HCT116 (cell line): Measurements from ENCODE around the gene PIK3CD. TPM values are rescaled to one million over a fixed set of nuclear protein-coding genes. Genes with fewer than 3 reads are reported as not detected.

Experiments
- ATAC-seq: fragments of 200-7000 bp; cut with Tn5 transposase; 2 replicates; pipeline ENCODE4 v1.9.1; 2020; ENCODE audit warnings: mild to moderate bottlenecking, moderate library complexity
- BruUV-seq: library from RNA; stranded (reverse); fragments of 400-500 nt; replicated peaks from 2 replicates; lab custom pipeline; 2021; lab: Mats Ljungman, UMichigan
- CTCF ChIA-PET: fragments of 300-600 bp; sonication (Branson Sonifier 250); formaldehyde crosslinking; loops from one replicate; lab custom pipeline; 2021; ENCODE audit warnings: antibody characterized with exemption; lab: Charles Lee
- POLR2A ChIA-PET: fragments of 300-600, 350-600 bp; sonication (Branson Sonifier 250); formaldehyde crosslinking; loops from one replicate; lab custom pipeline; 2021; ENCODE audit warnings: antibody characterized with exemption; lab: Charles Lee
- RAD21 ChIA-PET, 2 experiments: fragments of 300-600 bp; sonication (Branson Sonifier 250); formaldehyde crosslinking; loops; one replicate each; lab custom pipeline; 2023; ENCODE audit warnings: low total read pairs in 2 of 2; ENCODE audit not compliant: uncharacterized antibody in 2 of 2, unreplicated experiment in 2 of 2, low non-redundant PET in 1 of 2; lab: Charles Lee
- DNase-seq: peaks from one replicate; pipeline ENCODE4 v3.0.0-alpha.2; 2010; ENCODE audit warnings: low read depth, low spot score
- H2AFZ ChIP-seq: fragments of 200-600 bp; shearing (Covaris generic), sonication (generic); 2 replicates; pipeline ENCODE4 v1.6.1; 2017; ENCODE audit warnings: low read depth, mixed run types, mixed read lengths, antibody characterized with exemption, low read length; ENCODE audit not compliant: poor library complexity, severe bottlenecking
- H3K27ac ChIP-seq: 2 replicates; pipeline ENCODE4 v1.5.1; 2012; ENCODE audit warnings: low read depth, low read length
- H3K27me3 ChIP-seq: fragments of 200-600 bp; sonication (generic); 2 replicates; pipeline ENCODE4 v1.6.1; 2016; ENCODE audit warnings: mixed run types, low read length, mixed read lengths; ENCODE audit not compliant: insufficient read depth
- H3K36me3 ChIP-seq, 2 experiments: fragments of 200-500 bp in 1 of 2; fragments of 200-600 bp in 1 of 2; sonication (Bioruptor generic) in 1 of 2; sonication (generic) in 1 of 2; 2 replicates each; pipeline versions ENCODE4 v1.5.1 to v1.6.1; 2014 to 2016; ENCODE audit warnings: low read length in 2 of 2, inconsistent platforms in 1 of 2, mixed read lengths in 1 of 2, mixed run types in 1 of 2; ENCODE audit not compliant: insufficient read depth in 2 of 2, control insufficient read depth in 1 of 2
- H3K4me1 ChIP-seq, 2 experiments: fragments of 200-600 bp in 1 of 2; sonication (generic) in 1 of 2; 2 replicates each; pipeline versions ENCODE4 v1.5.1 to v1.6.1; 2012 to 2017; ENCODE audit warnings: low read length in 2 of 2, inconsistent platforms in 1 of 2, mild to moderate bottlenecking in 1 of 2, mixed read lengths in 1 of 2, mixed run types in 1 of 2, moderate library complexity in 1 of 2; ENCODE audit not compliant: insufficient read depth in 2 of 2, control insufficient read depth in 1 of 2
- H3K4me2 ChIP-seq: fragments of 200-600 bp; sonication (generic); 2 replicates; pipeline ENCODE4 v1.6.1; 2017; ENCODE audit warnings: mixed run types, low read length, mixed read lengths
- H3K4me3 ChIP-seq, 2 experiments: fragments of 200-600 bp in 1 of 2; sonication (generic) in 1 of 2; replicated peaks in 1 of 2; 2 replicates each; pipeline ENCODE4 v1.5.1; 2011 to 2016; ENCODE audit warnings: low read length in 2 of 2, control low read depth in 1 of 2, low read depth in 1 of 2, mild to moderate bottlenecking in 1 of 2, mixed read lengths in 1 of 2, mixed run types in 1 of 2
- H3K79me2 ChIP-seq: fragments of 200-600 bp; sonication (generic); 2 replicates; pipeline ENCODE4 v1.6.1; 2017; ENCODE audit warnings: mild to moderate bottlenecking, mixed run types, low read length, moderate library complexity, mixed read lengths; ENCODE audit not compliant: insufficient read depth
- H3K9ac ChIP-seq: fragments of 200-600 bp; sonication (generic); 2 replicates; pipeline ENCODE4 v1.6.1; 2016; ENCODE audit warnings: low read length, mixed read lengths
- H3K9me2 ChIP-seq: fragments of 200-600 bp; sonication (generic), shearing (Covaris generic); 2 replicates; pipeline ENCODE4 v1.6.1; 2017; ENCODE audit warnings: mixed run types, mild to moderate bottlenecking, moderate library complexity; ENCODE audit not compliant: insufficient read depth
- H3K9me3 ChIP-seq, 2 experiments: fragments of 200-500 bp in 1 of 2; fragments of 200-600 bp in 1 of 2; sonication (Bioruptor generic) in 1 of 2; sonication (generic) in 1 of 2; 2 replicates each; pipeline ENCODE4 v1.6.1; 2014 to 2017; ENCODE audit warnings: low read length in 2 of 2, mixed read lengths in 2 of 2, inconsistent platforms in 1 of 2, low read depth in 1 of 2, mild to moderate bottlenecking in 1 of 2, mixed run types in 1 of 2, moderate library complexity in 1 of 2; ENCODE audit not compliant: control insufficient read depth in 1 of 2, insufficient read depth in 1 of 2
- H4K20me1 ChIP-seq: fragments of 200-600 bp; sonication (generic), shearing (Covaris generic); 2 replicates; pipeline ENCODE4 v1.6.1; 2017; ENCODE audit warnings: mixed run types, mild to moderate bottlenecking, moderate library complexity; ENCODE audit not compliant: insufficient read depth
- CBX3 ChIP-seq: IDR thresholded peaks from 2 replicates; pipeline ENCODE4 v1.6.1; 2012; ENCODE audit warnings: low read depth
- CEBPB ChIP-seq: IDR thresholded peaks from 2 replicates; pipeline ENCODE4 v1.6.1; 2012; ENCODE audit warnings: low read depth
- EGR1 ChIP-seq: IDR thresholded peaks from 2 replicates; pipeline ENCODE4 v1.6.1; 2012; ENCODE audit warnings: low read depth
- ELF1 ChIP-seq: IDR thresholded peaks from 2 replicates; pipeline ENCODE4 v1.6.1; 2012; ENCODE audit warnings: low read depth, borderline replicate concordance
- EZH2 ChIP-seq: fragments of 200-600 bp; sonication (generic); IDR thresholded peaks from 2 replicates; pipeline ENCODE4 v1.6.1; 2017; ENCODE audit warnings: antibody characterized with exemption, mixed run types
- FOSL1 ChIP-seq: IDR thresholded peaks from 2 replicates; pipeline ENCODE4 v1.6.1; 2012; ENCODE audit warnings: low read depth
- JUND ChIP-seq: IDR thresholded peaks from 2 replicates; pipeline ENCODE4 v1.6.1; 2012
- SIN3A ChIP-seq: IDR thresholded peaks from 2 replicates; pipeline ENCODE4 v1.6.1; 2012; ENCODE audit warnings: low read depth
- YY1 ChIP-seq: IDR thresholded peaks from 2 replicates; pipeline ENCODE4 v1.6.1; 2011; ENCODE audit warnings: low read length, low read depth, moderate library complexity, mild to moderate bottlenecking; ENCODE audit not compliant: insufficient replicate concordance; ENCODE audit errors: extremely low read depth
- ZNF274 ChIP-seq: fragments of 200-500 bp; sonication (Bioruptor generic); IDR thresholded peaks from 2 replicates; pipeline ENCODE4 v1.6.1; 2014; ENCODE audit warnings: mild to moderate bottlenecking, low read depth, low read length, inconsistent platforms
- intact Hi-C: fragments of 100-400 bp; cut with micrococcal nuclease; formaldehyde crosslinking; loops from 2 replicates; pipeline ENCODE4 v1.10.0; 2022
- total RNA-seq: library from RNA; stranded (reverse); gene quantifications from one replicate; pipeline ENCODE4 v1.2.1, GENCODE V29; 2021; ENCODE audit not compliant: unreplicated experiment
- TF ChIP-seq, protein P1 (sequence below): IDR thresholded peaks from 2 replicates; pipeline ENCODE4 v1.6.1; 2011; ENCODE audit warnings: mild to moderate bottlenecking, low read length, moderate library complexity; ENCODE audit not compliant: insufficient replicate concordance; ENCODE audit errors: extremely low read depth
- TF ChIP-seq, protein P2 (sequence below): IDR thresholded peaks from 2 replicates; pipeline ENCODE4 v1.6.1; 2012

The PIK3CD gene
- total RNA-seq, 1 experiment from 2014 or later = 9.2 TPM

- H3K27ac ChIP-seq = no peak overlapping the region
- CTCF ChIA-PET = no interaction called here
- DNase-seq (no peak), ATAC-seq (no peak)
- H3K79me2 ChIP-seq = no peaks in the 10 kb centered on the region
- H4K20me1 ChIP-seq = no peaks in the 10 kb centered on the region
- H3K4me3 ChIP-seq = no peak overlapping the region
- no peak overlapping the region for H3K4me2 ChIP-seq
- no peaks in the 10 kb centered on the region for H3K27me3 ChIP-seq
- no peaks in the 10 kb centered on the region for H3K4me1 ChIP-seq
- RAD21 ChIA-PET = no interaction called here
- no TSS peak for BruUV-seq
- no peaks in the 10 kb centered on the region for H3K9me2 ChIP-seq
- no peaks in the 10 kb centered on the region for H3K9me3 ChIP-seq
- H2AFZ ChIP-seq = no peak overlapping the region
- no peak overlapping the region for H3K9ac ChIP-seq
- intact Hi-C loops = no loop called here
- peaks cover 3 to 17% of the 10 kb centered on the region in 2 experiments; a peak in 3 of 4 replicates for H3K36me3 ChIP-seq
- no peak for TF ChIP-seq ELF1
- TF ChIP-seq, all 23 proteins: peak for 0
- POLR2A ChIA-PET = no interaction called here
Measured at GRCh38 chr1:9605946-9606455, 45.5 kb upstream of the PIK3CD start.

GRCh38 chr1:9606458-9606857 lies 45.1 kb upstream of the PIK3CD start:
- Histone ChIP-seq H4K20me1 (no peaks in the 10 kb centered on the region), H3K4me1 (no peaks in the 10 kb centered on the region), H3K79me2 (no peaks in the 10 kb centered on the region), H3K9me2 (no peaks in the 10 kb centered on the region), H3K27me3 (no peaks in the 10 kb centered on the region), H3K9me3 (no peaks in the 10 kb centered on the region), H2AFZ (no peak overlapping the region), H3K36me3 (peaks cover 3 to 13% of the 10 kb centered on the region in 2 experiments; a peak in 3 of 4 replicates), H3K27ac (no peak overlapping the region), H3K4me2 (no peak overlapping the region), H3K4me3 (no peak overlapping the region), H3K9ac (no peak overlapping the region)
- ATAC-seq = no peak
- RAD21 ChIA-PET = no interaction called here
- intact Hi-C loops = no loop called here
- no TSS peak for BruUV-seq
- no peak for DNase-seq
- CTCF ChIA-PET = no interaction called here
- POLR2A ChIA-PET = no interaction called here
- TF ChIP-seq ELF1 (no peak), CBX3 (no peak), FOSL1 (no peak), EGR1 (no peak), JUND (no peak), ZNF274 (no peak), CEBPB (no peak), EZH2 (no peak), SIN3A (no peak), YY1 (no peak)
- TF ChIP-seq, protein P1, sequence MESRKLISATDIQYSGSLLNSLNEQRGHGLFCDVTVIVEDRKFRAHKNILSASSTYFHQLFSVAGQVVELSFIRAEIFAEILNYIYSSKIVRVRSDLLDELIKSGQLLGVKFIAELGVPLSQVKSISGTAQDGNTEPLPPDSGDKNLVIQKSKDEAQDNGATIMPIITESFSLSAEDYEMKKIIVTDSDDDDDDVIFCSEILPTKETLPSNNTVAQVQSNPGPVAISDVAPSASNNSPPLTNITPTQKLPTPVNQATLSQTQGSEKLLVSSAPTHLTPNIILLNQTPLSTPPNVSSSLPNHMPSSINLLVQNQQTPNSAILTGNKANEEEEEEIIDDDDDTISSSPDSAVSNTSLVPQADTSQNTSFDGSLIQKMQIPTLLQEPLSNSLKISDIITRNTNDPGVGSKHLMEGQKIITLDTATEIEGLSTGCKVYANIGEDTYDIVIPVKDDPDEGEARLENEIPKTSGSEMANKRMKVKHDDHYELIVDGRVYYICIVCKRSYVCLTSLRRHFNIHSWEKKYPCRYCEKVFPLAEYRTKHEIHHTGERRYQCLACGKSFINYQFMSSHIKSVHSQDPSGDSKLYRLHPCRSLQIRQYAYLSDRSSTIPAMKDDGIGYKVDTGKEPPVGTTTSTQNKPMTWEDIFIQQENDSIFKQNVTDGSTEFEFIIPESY = no peak
- TF ChIP-seq, protein P2, sequence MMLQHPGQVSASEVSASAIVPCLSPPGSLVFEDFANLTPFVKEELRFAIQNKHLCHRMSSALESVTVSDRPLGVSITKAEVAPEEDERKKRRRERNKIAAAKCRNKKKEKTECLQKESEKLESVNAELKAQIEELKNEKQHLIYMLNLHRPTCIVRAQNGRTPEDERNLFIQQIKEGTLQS = no peak
- TF ChIP-seq, all 23 proteins: peak for 0
